ENCODE data around the gene MYO18B.
"Not testable (repeated sequence)": the region's sequence is repeated elsewhere in the genome, so short reads cannot be mapped to it uniquely, and the experiment has no call there.

Gene MYO18B

DNA sequence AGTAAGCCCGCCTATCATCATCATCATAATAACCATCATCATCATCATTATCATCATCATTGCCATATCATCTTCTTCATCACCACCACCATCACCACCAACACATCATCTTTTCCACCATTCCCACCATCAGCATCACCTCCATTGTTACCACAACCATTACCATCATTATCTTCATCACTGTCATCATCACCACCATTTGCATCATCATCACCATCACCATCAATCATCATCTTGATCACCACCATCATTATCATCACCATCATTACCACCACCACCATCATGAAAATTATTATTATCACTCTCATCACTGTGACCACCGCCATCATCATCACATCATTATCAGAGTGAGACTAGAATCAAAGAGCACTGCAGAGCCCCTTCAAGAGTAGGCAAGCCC lies 227.9 kb downstream of the MYO18B start:
- H3K4me3 ChIP-seq (replicated peaks; ENCODE audit: low read depth, low read length) = no peak overlapping the region
- no peak for DNase-seq (ENCODE audit: low read depth)
- TF ChIP-seq, protein P1, sequence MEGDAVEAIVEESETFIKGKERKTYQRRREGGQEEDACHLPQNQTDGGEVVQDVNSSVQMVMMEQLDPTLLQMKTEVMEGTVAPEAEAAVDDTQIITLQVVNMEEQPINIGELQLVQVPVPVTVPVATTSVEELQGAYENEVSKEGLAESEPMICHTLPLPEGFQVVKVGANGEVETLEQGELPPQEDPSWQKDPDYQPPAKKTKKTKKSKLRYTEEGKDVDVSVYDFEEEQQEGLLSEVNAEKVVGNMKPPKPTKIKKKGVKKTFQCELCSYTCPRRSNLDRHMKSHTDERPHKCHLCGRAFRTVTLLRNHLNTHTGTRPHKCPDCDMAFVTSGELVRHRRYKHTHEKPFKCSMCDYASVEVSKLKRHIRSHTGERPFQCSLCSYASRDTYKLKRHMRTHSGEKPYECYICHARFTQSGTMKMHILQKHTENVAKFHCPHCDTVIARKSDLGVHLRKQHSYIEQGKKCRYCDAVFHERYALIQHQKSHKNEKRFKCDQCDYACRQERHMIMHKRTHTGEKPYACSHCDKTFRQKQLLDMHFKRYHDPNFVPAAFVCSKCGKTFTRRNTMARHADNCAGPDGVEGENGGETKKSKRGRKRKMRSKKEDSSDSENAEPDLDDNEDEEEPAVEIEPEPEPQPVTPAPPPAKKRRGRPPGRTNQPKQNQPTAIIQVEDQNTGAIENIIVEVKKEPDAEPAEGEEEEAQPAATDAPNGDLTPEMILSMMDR (IDR thresholded peaks at IDR 0.05; ENCODE audit: low read length, missing control alignments) = no peak

DNA sequence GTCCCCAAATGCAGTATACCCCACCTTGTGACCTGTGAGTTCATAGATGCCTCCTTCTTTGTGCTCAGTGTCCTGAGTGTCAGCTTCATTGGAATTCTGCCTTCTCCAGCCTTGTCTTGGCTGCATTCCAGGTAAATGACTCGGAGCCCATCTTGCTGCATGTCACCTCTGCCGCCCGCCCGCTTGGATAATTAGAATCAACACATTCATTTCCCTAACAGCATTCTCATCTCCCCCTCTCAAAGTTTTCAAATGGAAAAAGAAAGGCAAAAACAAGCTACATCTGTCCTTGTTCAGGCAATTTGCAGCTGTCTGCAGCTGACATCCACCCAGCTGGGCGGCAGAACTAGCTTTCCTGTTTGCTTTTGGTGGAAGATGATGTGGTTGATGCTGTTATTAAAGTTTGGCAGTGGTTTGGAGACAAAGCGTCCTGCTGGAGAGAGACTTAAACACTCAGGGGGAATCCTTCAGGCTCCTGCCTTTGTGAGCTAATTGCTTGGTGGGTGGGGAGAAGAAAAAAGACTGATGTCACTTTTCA lies 228.5 kb downstream of the MYO18B start:
- DNase-seq (ENCODE audit: low read depth) = no peak
- TF ChIP-seq, protein P1 (IDR thresholded peaks at IDR 0.05; ENCODE audit: low read length, missing control alignments) = no peak
- H3K4me3 ChIP-seq (replicated peaks; ENCODE audit: low read depth, low read length) = no peak overlapping the region

DNA sequence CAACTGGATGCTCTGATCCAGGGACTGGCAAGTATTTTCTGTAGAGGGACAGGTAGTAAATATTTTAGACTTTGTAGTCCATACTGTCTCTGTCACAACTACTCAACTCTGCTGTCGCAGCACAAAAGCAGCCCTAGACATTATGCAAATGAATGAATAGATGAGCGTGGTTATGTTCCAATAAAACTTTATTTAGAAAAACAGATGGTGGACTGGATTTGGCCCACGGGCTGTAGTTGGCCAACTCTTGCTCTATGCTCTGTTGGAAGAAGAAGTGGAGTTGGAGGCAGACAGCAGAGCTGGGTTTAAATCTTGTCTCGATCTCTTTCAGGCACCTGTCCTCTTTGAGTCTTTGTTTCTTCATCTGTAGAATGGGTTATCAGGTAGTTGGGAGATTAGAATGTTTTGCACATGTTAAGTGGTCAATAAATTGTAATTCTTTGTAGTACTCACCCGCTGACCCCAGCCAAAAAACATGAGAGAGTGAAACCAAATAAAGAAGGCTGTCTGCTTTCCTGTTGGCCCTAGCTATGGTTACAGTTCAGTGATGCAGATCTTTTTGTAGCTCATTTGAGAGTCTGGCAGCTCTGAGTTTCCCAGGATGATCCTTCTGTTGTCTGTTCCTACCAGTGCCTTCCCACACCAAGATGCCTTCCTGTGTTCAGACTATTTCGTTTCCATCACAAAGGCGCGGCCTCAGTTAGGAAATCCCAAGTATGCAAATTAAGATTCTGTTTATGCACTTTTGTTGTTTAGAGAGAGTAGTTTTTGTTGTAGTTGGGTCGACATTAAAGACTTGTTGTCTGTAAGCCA lies 229.2 kb downstream of the MYO18B start:
- TF ChIP-seq, protein P1 (IDR thresholded peaks at IDR 0.05; ENCODE audit: low read length, missing control alignments) = no peak
- no peak for DNase-seq (ENCODE audit: low read depth)
- H3K4me3 ChIP-seq (replicated peaks; ENCODE audit: low read depth, low read length) = no peak overlapping the region

DNA sequence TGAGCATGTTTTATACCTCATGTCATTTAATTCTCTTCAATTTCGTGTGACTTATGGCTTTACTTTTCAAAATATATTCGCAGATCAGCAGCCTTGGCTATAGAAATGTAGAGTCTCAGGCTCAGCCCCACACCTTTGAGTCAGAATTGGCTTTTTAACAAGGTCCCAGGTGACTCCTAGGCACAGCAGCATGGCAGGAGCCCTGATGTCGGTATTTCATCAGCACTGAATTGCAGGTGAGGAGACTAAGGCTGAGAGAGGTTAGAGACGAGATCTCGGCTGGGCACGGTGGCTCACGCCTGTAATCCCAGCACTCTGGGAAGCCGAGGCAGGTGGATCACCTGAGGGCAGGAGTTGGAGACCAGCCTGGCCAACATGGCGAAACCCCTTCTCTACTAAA lies 230.4 kb downstream of the MYO18B start:
- no peak overlapping the region for H3K4me3 ChIP-seq (replicated peaks; ENCODE audit: low read depth, low read length)
- TF ChIP-seq, protein P1 (IDR thresholded peaks at IDR 0.05; ENCODE audit: low read length, missing control alignments) = no peak
- no peak for DNase-seq (ENCODE audit: low read depth)

DNA sequence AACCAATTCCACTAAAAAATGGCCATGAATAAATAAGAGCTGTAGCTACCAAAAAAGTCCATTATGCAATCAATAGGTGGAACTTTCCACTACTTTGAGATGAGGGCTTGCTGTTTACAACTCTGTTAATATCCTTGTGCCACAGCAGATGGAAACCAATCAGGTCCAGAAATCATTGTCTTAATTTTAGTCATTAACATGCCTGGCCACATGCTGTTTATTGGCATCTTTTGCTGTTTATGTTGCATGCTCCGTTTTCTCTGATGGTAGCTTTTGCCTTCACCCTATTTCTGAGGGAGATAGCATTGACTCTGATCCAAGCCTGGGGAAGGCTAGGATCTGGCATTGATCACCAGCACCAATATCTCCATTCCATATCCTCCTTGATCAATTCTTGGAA lies 234.4 kb downstream of the MYO18B start:
- DNase-seq (ENCODE audit: low read depth) = no peak
- TF ChIP-seq, protein P1 (IDR thresholded peaks at IDR 0.05; ENCODE audit: low read length, missing control alignments) = no peak
- no peak overlapping the region for H3K4me3 ChIP-seq (replicated peaks; ENCODE audit: low read depth, low read length)

DNA sequence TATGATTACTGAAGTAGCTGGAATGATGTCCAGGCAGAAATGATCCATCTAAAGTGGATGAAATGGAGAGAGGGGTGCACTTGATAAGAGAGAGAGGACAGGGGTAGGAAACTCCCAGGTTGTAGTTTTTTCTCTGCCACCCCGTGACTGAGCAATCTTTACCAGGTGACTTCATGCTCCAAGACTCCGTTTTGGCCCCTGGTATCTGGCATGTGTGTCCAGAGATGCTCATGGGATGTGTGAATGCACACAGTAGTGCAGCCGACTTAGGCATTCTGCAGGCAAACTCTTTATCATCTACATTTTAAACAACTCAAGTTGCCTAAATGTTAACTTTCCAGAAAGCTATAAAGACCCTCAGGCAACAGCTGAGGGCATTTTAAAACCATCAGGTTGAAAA lies 238.0 kb downstream of the MYO18B start:
- TF ChIP-seq, protein P1 (IDR thresholded peaks at IDR 0.05; ENCODE audit: low read length, missing control alignments) = no peak
- DNase-seq (ENCODE audit: low read depth) = no peak
- no peak overlapping the region for H3K4me3 ChIP-seq (replicated peaks; ENCODE audit: low read depth, low read length)

DNA sequence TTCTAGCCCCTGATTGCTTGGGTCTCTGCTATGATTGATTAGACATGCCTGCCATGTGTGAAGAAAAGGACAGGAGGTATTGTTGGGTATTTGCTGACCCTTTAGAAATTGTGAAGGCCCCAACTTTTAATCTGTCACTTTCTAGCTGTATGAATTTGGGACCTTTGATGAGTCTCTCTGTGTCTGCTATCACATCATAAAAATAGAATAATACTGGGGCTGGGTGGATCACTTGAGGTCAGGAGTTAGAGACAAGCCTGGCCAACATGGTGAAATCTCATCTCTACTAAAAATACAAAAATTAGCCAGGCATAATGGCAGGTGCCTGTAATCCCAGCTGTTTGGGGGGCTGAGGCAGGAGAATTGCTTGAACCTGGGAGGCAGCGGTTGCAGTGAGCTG lies 242.9 kb downstream of the MYO18B start:
- H3K4me3 ChIP-seq (replicated peaks; ENCODE audit: low read depth, low read length); DNase-seq (ENCODE audit: low read depth): not testable (repeated sequence)

Data from fibroblast of pulmonary artery (primary cell).